Stimulated activated naive B cell treated with anti-CD40 and anti-IgM and Interleukin-4, amounts not matched to agents 10 μg/mL and 1 μg/mL and 100 μg/mL, for 72 hours (primary cell): ENCODE measurements around the gene SLC13A1.
"Not testable (repeated sequence)": the region's sequence is repeated elsewhere in the genome, so short reads cannot be mapped to it uniquely, and the experiment has no call there.

Experiments
- ATAC-seq, 2 donors: fragments of 150-1000 bp; cut with Tn5 transposase; replicated peaks; 2 replicates each; pipeline ENCODE4 v1.10.0; 2021; ENCODE audit warnings: moderate library complexity in 1 of 2
- DNase-seq: peaks from one replicate; pipeline ENCODE4 v3.0.0; 2021
- H3K27ac Mint-ChIP-seq: one replicate; pipeline ENCODE4 v1.8.0; 2022; ENCODE audit warnings: mild to moderate bottlenecking, mixed read lengths
- H3K27me3 Mint-ChIP-seq, 2 donors: one replicate each; pipeline ENCODE4 v1.8.0; 2022; ENCODE audit warnings: mixed read lengths in 2 of 2
- H3K36me3 Mint-ChIP-seq, 2 donors: one replicate each; pipeline ENCODE4 v1.8.0; 2022; ENCODE audit warnings: mixed read lengths in 2 of 2, mild to moderate bottlenecking in 1 of 2
- H3K4me1 Mint-ChIP-seq, 2 donors: one replicate each; pipeline ENCODE4 v1.8.0; 2022; ENCODE audit warnings: mixed read lengths in 2 of 2, mild to moderate bottlenecking in 1 of 2
- H3K4me3 Mint-ChIP-seq, 2 donors: one replicate each; pipeline ENCODE4 v1.8.0; 2022; ENCODE audit warnings: mild to moderate bottlenecking in 2 of 2, mixed read lengths in 2 of 2, moderate library complexity in 1 of 2
- H3K9me3 Mint-ChIP-seq, 2 donors: one replicate each; pipeline ENCODE4 v1.8.0; 2022; ENCODE audit warnings: mixed read lengths in 2 of 2, mild to moderate bottlenecking in 1 of 2

The SLC13A1 gene

DNA sequence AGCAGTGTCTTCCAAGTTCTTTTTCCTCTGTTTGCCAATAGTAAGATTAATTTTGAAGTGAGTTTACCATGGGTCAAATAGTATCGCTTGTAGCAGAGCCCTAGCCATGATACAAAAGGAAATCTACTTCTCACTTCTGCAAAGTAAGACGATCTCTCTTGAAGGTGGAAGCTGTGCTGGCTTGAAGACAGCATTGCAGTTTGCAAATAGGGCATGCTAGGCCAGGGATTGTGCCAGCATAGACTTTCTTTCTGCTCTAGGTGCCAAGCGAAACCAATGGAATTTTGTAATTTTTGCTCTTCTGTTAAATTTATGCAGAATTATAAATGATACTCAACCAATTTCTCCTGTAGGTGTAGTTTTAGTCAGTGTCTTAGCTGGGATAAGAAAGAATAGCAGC is 74.5 kb downstream of the SLC13A1 start:
- no peaks in the 10 kb centered on the region for H3K27me3 Mint-ChIP-seq
- no peak for DNase-seq

DNA sequence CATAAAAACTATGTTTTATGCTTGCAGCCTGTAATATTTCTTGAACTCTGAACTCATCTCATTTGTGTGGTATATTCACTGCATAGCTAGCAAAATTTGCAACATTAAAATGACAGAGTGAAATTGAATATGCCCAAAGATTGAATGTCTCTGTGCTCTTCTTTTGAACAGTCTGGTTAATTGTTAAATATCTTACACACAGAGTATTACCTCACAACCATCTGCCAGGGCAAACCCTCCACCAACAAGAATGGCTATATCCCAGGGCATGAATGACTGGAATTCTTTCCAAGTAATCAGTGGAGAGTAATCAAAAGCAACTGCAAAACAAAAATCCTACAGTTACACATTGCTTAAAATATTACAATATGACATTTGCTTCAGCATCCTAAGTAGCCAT is 76.9 kb downstream of the SLC13A1 start:
- no peak overlapping the region for H3K4me3 Mint-ChIP-seq
- DNase-seq: no peak
- peaks cover 0 to 2% of the 10 kb centered on the region in 2 donors for H3K9me3 Mint-ChIP-seq
- H3K27ac Mint-ChIP-seq: no peak overlapping the region
- no peaks in the 10 kb centered on the region for H3K27me3 Mint-ChIP-seq
- H3K4me1 Mint-ChIP-seq: no peaks in the 10 kb centered on the region
- ATAC-seq: no peak
- no peaks in the 10 kb centered on the region for H3K36me3 Mint-ChIP-seq

More for the DNA sequence above, 74.5 kb downstream of the SLC13A1 start:
- ATAC-seq: no peak
- Mint-ChIP-seq H3K36me3 (no peaks in the 10 kb centered on the region), H3K9me3 (peaks cover 0 to 2% of the 10 kb centered on the region in 2 donors), H3K4me1 (no peaks in the 10 kb centered on the region), H3K4me3 (no peak overlapping the region), H3K27ac (no peak overlapping the region)

DNA sequence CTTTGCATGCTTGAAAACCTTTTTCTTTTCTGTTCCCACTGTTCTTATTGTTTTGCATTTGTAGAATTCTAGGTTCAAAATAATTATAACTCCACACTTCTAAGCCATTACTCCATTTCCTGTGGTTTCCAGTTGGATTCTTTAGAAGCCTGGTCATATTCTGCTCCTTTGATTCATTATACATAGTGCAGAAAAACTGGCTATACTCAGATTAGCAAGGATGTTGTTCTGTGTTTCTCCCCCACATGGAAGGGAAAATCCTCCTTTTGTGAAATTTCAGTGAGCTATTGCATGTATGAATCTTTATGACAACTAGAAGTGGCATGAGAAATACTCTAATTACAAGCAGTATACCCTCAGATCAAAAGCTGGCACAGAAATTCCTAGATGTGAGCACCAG is 79.5 kb downstream of the SLC13A1 start:
- H3K27me3 Mint-ChIP-seq: no peaks in the 10 kb centered on the region
- no peaks in the 10 kb centered on the region for H3K4me1 Mint-ChIP-seq
- ATAC-seq (no peak), DNase-seq (no peak)
- peaks cover 0 to 2% of the 10 kb centered on the region in 2 donors for H3K9me3 Mint-ChIP-seq
- no peak overlapping the region for H3K27ac Mint-ChIP-seq
- H3K36me3 Mint-ChIP-seq: no peaks in the 10 kb centered on the region
- H3K4me3 Mint-ChIP-seq: no peak overlapping the region

DNA sequence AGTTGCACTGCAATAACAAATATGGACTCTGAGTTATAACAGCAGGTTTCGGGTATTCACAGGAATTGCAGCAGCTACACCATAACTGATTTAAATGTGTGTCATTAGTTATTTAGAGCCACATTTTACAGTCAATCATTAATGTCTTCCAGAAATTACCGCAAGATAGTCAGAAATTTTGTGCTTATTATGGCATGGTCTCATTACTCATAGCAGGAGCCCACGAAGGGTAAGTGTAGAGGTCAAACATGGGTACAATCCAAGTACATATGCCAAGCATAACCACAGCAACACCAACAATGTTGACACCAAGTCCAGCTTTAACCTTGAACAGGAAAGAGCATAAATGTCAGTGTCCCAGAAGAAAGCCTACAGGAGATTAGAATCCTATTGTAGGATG is 84.4 kb downstream of the SLC13A1 start:
- H3K27me3 Mint-ChIP-seq: no peaks in the 10 kb centered on the region
- no peaks in the 10 kb centered on the region for H3K36me3 Mint-ChIP-seq
- ATAC-seq (no peak), DNase-seq (no peak)
- H3K4me1 Mint-ChIP-seq: no peaks in the 10 kb centered on the region
- H3K27ac Mint-ChIP-seq: no peak overlapping the region
- peaks cover 0 to 4% of the 10 kb centered on the region in 2 donors for H3K9me3 Mint-ChIP-seq
- no peak overlapping the region for H3K4me3 Mint-ChIP-seq

DNA sequence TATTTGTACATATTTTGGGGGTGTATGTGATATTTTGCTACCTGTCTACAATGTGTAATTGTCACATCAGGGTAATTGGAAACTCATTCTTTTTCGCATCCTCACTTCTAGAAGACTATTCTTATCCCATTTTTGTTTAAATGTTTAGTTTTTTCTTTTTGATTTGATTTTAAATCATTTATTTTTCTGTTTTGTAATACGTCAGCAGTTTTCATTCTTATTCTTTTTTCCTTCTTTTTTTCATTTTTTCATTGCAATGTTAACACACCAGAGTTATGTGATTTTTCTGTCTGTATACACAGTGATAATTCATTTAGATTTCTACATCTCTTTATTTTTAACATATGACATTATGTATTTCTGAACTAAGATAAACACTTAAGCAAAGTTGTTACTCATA is 85.5 kb downstream of the SLC13A1 start:
- Mint-ChIP-seq H3K9me3 (peaks cover 0 to 8% of the 10 kb centered on the region in 2 donors), H3K4me1 (no peaks in the 10 kb centered on the region), H3K36me3 (no peaks in the 10 kb centered on the region), H3K27ac (no peak overlapping the region), H3K4me3 (no peak overlapping the region), H3K27me3 (no peaks in the 10 kb centered on the region)
- DNase-seq: no peak
- ATAC-seq: no peak

DNA sequence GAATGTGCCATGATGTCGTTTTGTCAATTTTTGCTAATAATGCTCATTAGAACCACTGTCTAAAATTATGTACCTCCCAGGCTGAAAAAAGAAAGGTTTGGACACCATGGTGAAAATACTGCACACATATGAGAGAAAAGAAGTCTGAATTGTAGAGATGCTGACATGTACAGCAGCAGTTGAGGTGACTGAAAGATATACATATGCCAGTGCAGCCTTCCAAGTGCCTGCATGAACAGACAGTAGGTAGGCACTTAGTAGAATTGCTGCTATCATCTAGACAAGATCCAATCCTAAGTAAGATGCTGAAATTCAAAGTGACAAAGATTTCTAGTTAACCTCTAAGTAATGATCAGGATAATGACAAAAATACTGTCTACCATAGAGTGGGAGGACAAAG is 86.9 kb downstream of the SLC13A1 start:
- H3K4me1 Mint-ChIP-seq: no peaks in the 10 kb centered on the region
- DNase-seq (no peak), ATAC-seq (no peak)
- H3K27ac Mint-ChIP-seq: no peak overlapping the region
- no peaks in the 10 kb centered on the region for H3K36me3 Mint-ChIP-seq
- H3K9me3 Mint-ChIP-seq: peaks cover 11 to 17% of the 10 kb centered on the region in 2 donors
- no peak overlapping the region for H3K4me3 Mint-ChIP-seq
- H3K27me3 Mint-ChIP-seq: no peaks in the 10 kb centered on the region

DNA sequence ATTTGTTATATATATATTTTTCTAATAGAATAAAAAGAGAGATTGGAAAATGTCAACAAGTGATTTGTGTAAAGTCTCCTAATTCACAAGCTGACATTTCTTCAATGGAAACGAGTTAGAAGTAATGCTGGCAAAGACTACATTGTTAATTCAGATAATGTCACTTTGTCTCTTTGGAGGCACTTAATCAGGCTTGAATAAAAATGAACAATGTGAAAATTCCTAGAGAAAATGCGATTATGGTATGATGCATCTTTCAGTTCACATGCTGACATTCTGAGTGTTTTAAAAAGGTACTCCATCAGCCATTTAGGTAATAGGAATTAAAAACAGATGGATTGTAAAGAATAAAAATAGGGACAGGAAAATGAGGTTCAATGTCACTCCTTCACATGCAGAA is 100.1 kb downstream of the SLC13A1 start:
- ATAC-seq (no peak), DNase-seq (no peak)
- Mint-ChIP-seq H3K4me3 (no peak overlapping the region), H3K4me1 (no peaks in the 10 kb centered on the region), H3K9me3 (peaks cover 0 to 3% of the 10 kb centered on the region in 2 donors), H3K27ac (no peak overlapping the region), H3K27me3 (no peaks in the 10 kb centered on the region), H3K36me3 (no peaks in the 10 kb centered on the region)

DNA sequence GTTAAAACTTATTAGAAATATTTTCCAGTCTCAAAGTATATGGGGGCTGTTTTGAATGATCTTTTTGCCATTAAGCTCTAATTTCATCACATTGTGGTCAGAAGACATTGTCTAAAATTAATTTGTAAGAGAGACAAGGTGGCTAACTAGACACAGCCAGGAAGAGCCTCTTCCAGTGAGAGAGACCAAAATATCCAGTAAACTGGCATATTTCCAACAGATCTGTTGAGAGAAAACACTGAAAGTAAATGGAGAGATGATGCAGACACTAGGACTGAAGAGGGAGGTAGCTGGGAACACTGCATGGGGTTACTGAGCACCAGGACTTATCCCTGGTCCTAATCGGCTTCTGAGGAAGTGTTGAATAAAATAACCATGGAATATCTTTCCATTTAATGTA is 102.8 kb downstream of the SLC13A1 start:
- no peak overlapping the region for H3K27ac Mint-ChIP-seq
- no peak overlapping the region for H3K4me3 Mint-ChIP-seq

DNA sequence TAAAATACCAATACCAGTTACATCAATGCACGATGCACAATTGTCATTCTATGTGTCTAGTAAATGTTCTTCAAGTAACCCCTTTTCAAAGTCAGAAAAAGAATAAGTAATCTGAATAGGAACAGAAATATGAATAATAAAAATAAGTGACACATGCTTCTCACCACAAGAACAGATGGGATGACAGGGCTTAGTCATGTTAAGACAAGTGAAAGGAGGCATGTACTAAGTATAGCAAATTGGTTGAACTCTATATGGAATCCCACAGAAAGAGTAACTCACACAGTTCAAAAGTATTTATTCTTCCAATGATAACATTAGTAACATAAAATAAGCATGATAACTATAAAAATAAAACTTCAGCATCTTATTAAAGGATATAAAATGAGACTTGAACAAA is 103.3 kb downstream of the SLC13A1 start:
- DNase-seq: no peak

More for the DNA sequence above, 102.8 kb downstream of the SLC13A1 start:
- Mint-ChIP-seq H3K27me3 (no peaks in the 10 kb centered on the region), H3K9me3 (peaks cover 0 to 3% of the 10 kb centered on the region in 2 donors), H3K4me1 (no peaks in the 10 kb centered on the region), H3K36me3 (no peaks in the 10 kb centered on the region)
- no peak for ATAC-seq
- no peak for DNase-seq

DNA sequence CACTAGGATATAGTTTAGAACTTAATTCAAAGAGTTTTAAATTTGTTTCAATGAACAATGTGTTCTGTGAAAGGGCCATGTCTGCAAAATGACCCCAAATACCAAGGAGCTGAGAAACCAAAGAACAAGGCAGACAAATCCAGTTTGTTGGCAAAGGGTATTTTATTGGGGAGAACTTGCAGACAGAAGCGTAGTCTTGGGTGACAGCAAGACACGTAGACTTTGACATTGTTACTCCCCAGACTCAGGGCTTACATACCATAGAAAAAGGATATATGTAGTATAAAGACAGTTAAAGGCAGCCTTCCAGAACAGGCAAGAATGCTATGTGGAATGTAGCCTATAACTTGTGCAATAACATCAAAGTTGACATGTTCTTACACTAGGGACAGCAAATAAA is 109.3 kb downstream of the SLC13A1 start:
- H3K4me1 Mint-ChIP-seq: no peaks in the 10 kb centered on the region
- H3K36me3 Mint-ChIP-seq: no peaks in the 10 kb centered on the region
- no peak for ATAC-seq
- no peak overlapping the region for H3K27ac Mint-ChIP-seq
- no peak for DNase-seq
- H3K9me3 Mint-ChIP-seq: peaks cover 0 to 4% of the 10 kb centered on the region in 2 donors
- no peak overlapping the region for H3K4me3 Mint-ChIP-seq
- H3K27me3 Mint-ChIP-seq: no peaks in the 10 kb centered on the region

More for the DNA sequence above, 103.3 kb downstream of the SLC13A1 start:
- Mint-ChIP-seq H3K36me3 (no peaks in the 10 kb centered on the region), H3K9me3 (peaks cover 0 to 3% of the 10 kb centered on the region in 2 donors), H3K27me3 (no peaks in the 10 kb centered on the region), H3K4me3 (no peak overlapping the region), H3K27ac (no peak overlapping the region), H3K4me1 (no peaks in the 10 kb centered on the region)
- ATAC-seq: no peak

DNA sequence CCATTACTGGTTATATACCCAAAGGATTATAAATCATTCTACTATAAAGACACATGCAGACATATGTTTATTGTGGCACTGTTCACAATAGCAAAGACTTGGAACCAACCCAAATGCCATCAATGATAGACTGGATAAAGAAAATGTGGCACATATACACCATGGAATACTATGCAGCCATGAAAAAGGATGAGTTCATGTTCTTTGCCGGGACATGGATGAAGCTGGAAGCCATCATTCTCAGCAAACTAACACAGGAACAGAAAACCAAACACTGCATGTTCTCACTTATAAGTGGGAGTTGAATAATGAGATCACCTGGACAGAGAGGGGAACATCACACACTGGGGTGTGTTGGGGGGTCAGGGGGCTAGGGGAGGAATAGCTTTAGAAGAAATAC is 112.9 kb downstream of the SLC13A1 start:
- H3K36me3 Mint-ChIP-seq, DNase-seq, H3K4me3 Mint-ChIP-seq, H3K27me3 Mint-ChIP-seq, H3K4me1 Mint-ChIP-seq, ATAC-seq, H3K27ac Mint-ChIP-seq: not testable (repeated sequence)
- peaks cover 4 to 14% of the 10 kb centered on the region in 2 donors for H3K9me3 Mint-ChIP-seq

DNA sequence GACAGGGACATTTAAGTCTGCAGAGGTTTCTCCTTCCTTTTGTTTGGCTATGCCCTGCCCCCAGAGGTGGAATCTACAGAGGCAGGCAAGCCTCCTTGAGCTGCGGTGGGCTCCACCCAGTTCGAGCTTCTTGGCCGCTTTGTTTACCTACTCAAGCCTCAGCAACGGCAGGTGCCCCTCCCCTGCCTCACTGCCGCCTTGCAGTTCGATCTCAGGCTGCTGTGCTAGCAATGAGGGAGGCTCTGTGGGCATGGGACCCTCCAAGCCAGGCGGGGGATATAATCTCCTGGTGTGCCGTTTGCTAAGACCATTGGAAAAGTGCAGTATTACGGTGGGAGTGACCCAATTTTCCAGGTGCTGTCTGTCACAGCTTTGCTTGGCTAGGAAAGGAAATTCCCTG is 114.9 kb downstream of the SLC13A1 start:
- H3K9me3 Mint-ChIP-seq: peaks cover 8 to 14% of the 10 kb centered on the region in 2 donors
- not testable (repeated sequence) for H3K4me1 Mint-ChIP-seq, H3K27me3 Mint-ChIP-seq

DNA sequence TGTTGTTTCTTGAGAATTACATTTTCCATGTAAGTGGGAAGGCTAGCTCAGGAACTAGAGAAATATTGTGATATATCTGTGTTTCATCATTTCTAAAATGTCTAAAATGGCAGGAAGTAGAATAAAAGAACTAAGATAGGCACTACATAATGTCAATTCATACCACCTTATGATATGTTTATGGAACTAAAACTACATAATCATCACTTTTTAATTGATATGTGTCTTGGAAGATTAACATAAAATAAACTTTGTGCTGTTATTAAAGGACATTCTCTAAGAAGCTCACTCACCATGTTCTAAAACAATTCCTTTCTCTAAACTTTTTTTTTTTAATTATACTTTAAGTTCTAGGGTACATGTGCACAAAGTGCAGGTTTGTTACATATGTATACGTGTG is 120.7 kb downstream of the SLC13A1 start:
- Mint-ChIP-seq H3K27ac (no peak overlapping the region), H3K27me3 (no peaks in the 10 kb centered on the region), H3K4me3 (no peak overlapping the region), H3K9me3 (peaks cover 6 to 7% of the 10 kb centered on the region in 2 donors), H3K4me1 (no peaks in the 10 kb centered on the region), H3K36me3 (no peaks in the 10 kb centered on the region)
- DNase-seq (no peak), ATAC-seq (no peak)

More for the DNA sequence above, 114.9 kb downstream of the SLC13A1 start:
- not testable (repeated sequence) for ATAC-seq, H3K36me3 Mint-ChIP-seq, H3K4me3 Mint-ChIP-seq, H3K27ac Mint-ChIP-seq, DNase-seq

DNA sequence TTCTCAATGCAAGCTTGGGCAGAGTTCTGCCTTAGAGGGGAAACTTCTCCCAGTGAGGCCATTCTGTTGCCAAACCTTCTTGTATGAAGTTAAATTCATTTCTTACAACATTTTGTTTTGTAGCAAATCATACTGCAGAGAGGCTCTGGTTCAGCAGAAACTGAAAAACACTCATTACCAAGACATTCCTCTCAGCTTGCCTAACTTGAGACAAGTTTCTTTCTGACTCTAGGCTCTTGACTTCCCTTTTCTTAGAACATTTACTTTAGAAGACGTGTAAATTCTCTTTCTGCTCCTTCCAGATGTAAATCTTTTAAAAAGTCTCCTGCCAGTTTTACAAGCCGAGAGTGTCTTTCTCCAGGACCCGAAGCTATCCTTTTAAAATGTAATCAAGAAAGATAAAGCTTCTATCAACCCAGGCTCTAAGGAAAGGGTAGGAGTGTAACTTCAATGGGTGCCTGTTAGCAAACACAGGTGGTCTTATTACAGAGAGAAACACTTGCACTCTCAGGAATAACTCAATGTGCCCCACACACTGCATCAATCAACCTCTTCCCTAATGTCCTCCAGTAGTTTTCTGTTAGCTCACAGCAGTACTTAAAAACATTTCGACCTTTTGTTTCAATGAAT is 123.8 kb downstream of the SLC13A1 start:
- H3K4me1 Mint-ChIP-seq: no peaks in the 10 kb centered on the region

DNA sequence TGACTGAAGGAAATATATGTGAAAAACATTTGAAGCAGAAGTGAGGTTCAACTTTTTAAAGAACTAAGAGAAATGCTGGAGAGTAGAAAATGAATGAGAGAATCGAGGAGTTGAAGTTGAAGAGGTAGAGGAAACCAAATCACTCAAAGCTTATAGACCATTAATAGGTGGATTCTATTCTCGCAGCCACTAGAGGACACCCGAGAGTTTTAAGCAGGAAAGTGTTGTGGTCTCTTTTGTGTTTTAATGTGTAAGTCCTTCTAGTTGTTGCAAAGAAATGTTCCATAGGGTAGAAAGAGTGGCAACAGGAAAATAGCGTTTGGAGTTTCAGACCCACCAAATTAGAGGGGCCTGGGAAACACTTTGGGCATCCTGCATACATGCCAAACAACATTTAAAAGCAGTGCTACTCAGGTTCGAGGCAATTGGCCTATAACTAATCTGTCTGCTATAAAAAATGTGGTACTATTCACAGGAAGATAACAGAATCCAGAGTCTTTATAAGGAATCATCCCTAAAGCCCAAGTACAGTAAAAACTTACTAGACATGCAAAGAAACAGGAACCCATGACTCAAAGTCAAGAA is 129.0 kb downstream of the SLC13A1 start:
- ATAC-seq: no peak
- no peak for DNase-seq
- no peaks in the 10 kb centered on the region for H3K27me3 Mint-ChIP-seq
- H3K4me3 Mint-ChIP-seq: no peak overlapping the region
- H3K27ac Mint-ChIP-seq: no peak overlapping the region
- no peaks in the 10 kb centered on the region for H3K4me1 Mint-ChIP-seq
- no peaks in the 10 kb centered on the region for H3K9me3 Mint-ChIP-seq
- H3K36me3 Mint-ChIP-seq: no peaks in the 10 kb centered on the region

More for the DNA sequence above, 123.8 kb downstream of the SLC13A1 start:
- Mint-ChIP-seq H3K36me3 (no peaks in the 10 kb centered on the region), H3K27me3 (no peaks in the 10 kb centered on the region), H3K27ac (no peak overlapping the region), H3K4me3 (no peak overlapping the region), H3K9me3 (peaks cover 2 to 3% of the 10 kb centered on the region in 2 donors)
- ATAC-seq (no peak), DNase-seq (no peak)
